IMR-90 (cell line): ENCODE measurements around the gene NPBWR2. TPM values are rescaled to one million over a fixed set of nuclear protein-coding genes. Genes with fewer than 3 reads are reported as not detected.

ENCODE experiments used
- ATAC-seq: fragments of 200-7000 bp; cut with Tn5 transposase; 2 replicates; pipeline ENCODE4 v1.9.1; 2020; ENCODE audit warnings: low read depth, mild to moderate bottlenecking, moderate library complexity
- BruUV-seq: library from RNA; stranded (reverse); fragments of 400-500 nt; replicated peaks from 2 replicates; lab custom pipeline; 2021; lab: Mats Ljungman, UMichigan
- CTCF ChIA-PET: fragments of 300-600 bp; formaldehyde crosslinking; extraction: SDS; loops from one replicate; lab custom pipeline; 2021; ENCODE audit warnings: antibody characterized with exemption; lab: Yijun Ruan, JAX
- POLR2A ChIA-PET: fragments of 300-600 bp; sonication (Branson Sonifier 250); formaldehyde crosslinking; loops from one replicate; lab custom pipeline; 2022; ENCODE audit warnings: antibody characterized with exemption; ENCODE audit not compliant: unreplicated experiment; lab: Charles Lee
- DNase-seq: peaks from one replicate; pipeline ENCODE4 v3.0.0; 2013
- H2AFZ ChIP-seq: replicated peaks from 2 replicates; pipeline ENCODE3; 2013; ENCODE audit warnings: low read length, mild to moderate bottlenecking; ENCODE audit not compliant: poor library complexity
- H2AK5ac ChIP-seq: 2 replicates; pipeline ENCODE4 v1.6.1; 2013; ENCODE audit warnings: low read depth, low read length, inconsistent platforms
- H2AK9ac ChIP-seq: replicated peaks from 2 replicates; pipeline ENCODE3; 2013; ENCODE audit warnings: mild to moderate bottlenecking, low read depth, low read length, moderate library complexity; ENCODE audit not compliant: poor library complexity
- H2BK120ac ChIP-seq: 2 replicates; pipeline ENCODE4 v1.6.1; 2013; ENCODE audit warnings: low read depth, low read length, inconsistent platforms
- H2BK15ac ChIP-seq: 3 replicates; pipeline ENCODE4 v1.6.1; 2013; ENCODE audit warnings: low read depth, low read length, inconsistent platforms
- H2BK20ac ChIP-seq: 2 replicates; pipeline ENCODE4 v1.6.1; 2013; ENCODE audit warnings: low read depth, mild to moderate bottlenecking, inconsistent platforms, low read length, moderate library complexity
- H2BK5ac ChIP-seq: 2 replicates; pipeline ENCODE4 v1.6.1; 2013; ENCODE audit warnings: mild to moderate bottlenecking, low read depth, low read length, inconsistent platforms; ENCODE audit not compliant: poor library complexity, severe bottlenecking
- H3K14ac ChIP-seq: replicated peaks from 2 replicates; pipeline ENCODE4 v1.6.1; 2013; ENCODE audit warnings: low read depth, low read length, inconsistent platforms
- H3K18ac ChIP-seq: 2 replicates; pipeline ENCODE4 v1.6.1; 2013; ENCODE audit warnings: low read depth, low read length, control low read depth
- H3K23ac ChIP-seq: 2 replicates; pipeline ENCODE4 v1.6.1; 2013; ENCODE audit warnings: low read depth, low read length, inconsistent platforms
- H3K27ac ChIP-seq: 2 replicates; pipeline ENCODE4 v1.5.1; 2013; ENCODE audit warnings: mild to moderate bottlenecking, control low read depth, low read length; ENCODE audit not compliant: insufficient read depth
- H3K27me3 ChIP-seq: 2 replicates; pipeline ENCODE4 v1.6.1; 2013; ENCODE audit warnings: low read length; ENCODE audit not compliant: control insufficient read depth, insufficient read depth
- H3K36me3 ChIP-seq: 2 replicates; pipeline ENCODE4 v1.6.1; 2013; ENCODE audit warnings: low read length, mixed read lengths; ENCODE audit not compliant: control insufficient read depth, insufficient read depth
- H3K4ac ChIP-seq: 2 replicates; pipeline ENCODE4 v1.6.1; 2013; ENCODE audit warnings: low read depth, low read length, inconsistent platforms
- H3K4me1 ChIP-seq: 2 replicates; pipeline ENCODE4 v1.6.1; 2013; ENCODE audit warnings: low read length, mixed read lengths; ENCODE audit not compliant: control insufficient read depth, insufficient read depth
- H3K4me2 ChIP-seq: 2 replicates; pipeline ENCODE4 v1.6.1; 2013; ENCODE audit warnings: low read depth, mild to moderate bottlenecking, control low read depth, low read length, moderate library complexity
- H3K4me3 ChIP-seq: 2 replicates; pipeline ENCODE4 v1.5.1; 2013; ENCODE audit warnings: low read depth, mild to moderate bottlenecking, control low read depth, low read length, moderate library complexity; ENCODE audit not compliant: insufficient read depth
- H3K56ac ChIP-seq: 2 replicates; pipeline ENCODE4 v1.6.1; 2013; ENCODE audit warnings: low read length, inconsistent platforms; ENCODE audit not compliant: insufficient read depth; ENCODE audit errors: extremely low read depth
- H3K79me1 ChIP-seq, 2 experiments: 2 replicates each; pipeline ENCODE4 v1.6.1; 2013; ENCODE audit warnings: low read length in 2 of 2, inconsistent platforms in 1 of 2, low read depth in 1 of 2
- H3K9ac ChIP-seq: 2 replicates; pipeline ENCODE4 v1.6.1; 2013; ENCODE audit warnings: low read depth, low read length, control low read depth
- H3K9me1 ChIP-seq: 2 replicates; pipeline ENCODE4 v1.6.1; 2013; ENCODE audit warnings: low read length, inconsistent platforms; ENCODE audit not compliant: insufficient read depth
- H3K9me3 ChIP-seq: 2 replicates; pipeline ENCODE4 v1.6.1; 2013; ENCODE audit warnings: low read length; ENCODE audit not compliant: control insufficient read depth, insufficient read depth
- H4K20me1 ChIP-seq: 2 replicates; pipeline ENCODE4 v1.6.1; 2013; ENCODE audit warnings: low read length, inconsistent platforms; ENCODE audit not compliant: insufficient read depth
- H4K5ac ChIP-seq: 2 replicates; pipeline ENCODE4 v1.6.1; 2013; ENCODE audit warnings: mild to moderate bottlenecking, low read depth, low read length, control low read depth
- H4K8ac ChIP-seq, 2 experiments: 2 replicates each; pipeline ENCODE4 v1.6.1; 2013; ENCODE audit warnings: low read depth in 2 of 2, low read length in 2 of 2, control low read depth in 1 of 2, inconsistent platforms in 1 of 2
- H4K91ac ChIP-seq: 2 replicates; pipeline ENCODE4 v1.6.1; 2013; ENCODE audit warnings: low read depth, low read length, inconsistent platforms; ENCODE audit not compliant: insufficient read depth
- CEBPB ChIP-seq: IDR thresholded peaks from 2 replicates; pipeline ENCODE4 v1.6.1; 2012; ENCODE audit warnings: low read depth, low read length, improper control_type of control experiment
- CHD1 ChIP-seq: IDR thresholded peaks from 2 replicates; pipeline ENCODE4 v1.6.1; 2012; ENCODE audit warnings: low read depth, low read length, improper control_type of control experiment
- FOS ChIP-seq: fragments of 150-350 bp; IDR thresholded peaks from 2 replicates; pipeline ENCODE4 v1.6.1; 2016; ENCODE audit warnings: low read depth, low read length
- MAFK ChIP-seq: IDR thresholded peaks from 2 replicates; pipeline ENCODE4 v1.6.1; 2012; ENCODE audit warnings: low read depth, low read length, improper control_type of control experiment
- MAZ ChIP-seq: IDR thresholded peaks from 2 replicates; pipeline ENCODE4 v1.6.1; 2012; ENCODE audit warnings: low read depth, mild to moderate bottlenecking, low read length, improper control_type of control experiment, moderate library complexity, borderline replicate concordance
- MXI1 ChIP-seq: IDR thresholded peaks from 2 replicates; pipeline ENCODE4 v1.6.1; 2012; ENCODE audit warnings: low read depth, mild to moderate bottlenecking, low read length, moderate library complexity, borderline replicate concordance
- NFE2L2 ChIP-seq: fragments of 150-350 bp; IDR thresholded peaks from 2 replicates; pipeline ENCODE4 v1.6.1; 2016; ENCODE audit warnings: low read depth, mild to moderate bottlenecking, low read length
- POLR2A ChIP-seq: IDR thresholded peaks from 2 replicates; pipeline ENCODE4 v1.6.1; 2012; ENCODE audit warnings: mild to moderate bottlenecking, low read depth, low read length
- RAD21 ChIP-seq: IDR thresholded peaks from 2 replicates; pipeline ENCODE4 v1.6.1; 2012; ENCODE audit warnings: low read length, improper control_type of control experiment
- SMC3 ChIP-seq: fragments of 150-350 bp; IDR thresholded peaks from 2 replicates; pipeline ENCODE4 v1.6.1; 2016; ENCODE audit warnings: low read depth, mild to moderate bottlenecking, antibody characterized with exemption, low read length, moderate library complexity
- WGBS, 2 experiments: methylation state at CpG; one replicate each; pipeline versions ENCODE4 v1.1.5 to v1.1.7; 2013; ENCODE audit warnings: missing lambda C conversion rate in 2 of 2; ENCODE audit not compliant: insufficient read length in 1 of 2; ENCODE audit errors: extremely low coverage in 2 of 2; 5-methylcytosine and 5-hydroxymethylcytosine counted together
- dilution Hi-C: fragments of 300-500 bp; cut with HindIII; formaldehyde crosslinking; loops from one replicate; pipeline ENCODE4 v1.14.3; 2018; ENCODE audit warnings: low sequenced_read_pairs; ENCODE audit not compliant: unreplicated experiment
- in situ Hi-C: fragments of 300-500 bp; cut with MboI; formaldehyde crosslinking; loops from 3 replicates; pipeline ENCODE4 v1.14.3; 2019; ENCODE audit warnings: low sequenced_read_pairs, inconsistent platforms, mixed read lengths
- intact Hi-C: fragments of 100-400 bp; cut with micrococcal nuclease; formaldehyde crosslinking; loops from 2 replicates; pipeline ENCODE4 v1.10.0; 2022
- polyA plus RNA-seq, 3 experiments: library from polyadenylated mRNA; depleted of rRNA; stranded (reverse); fragments of >200 nt; gene quantifications; 2 replicates each; pipeline ENCODE4 v1.2.3, GENCODE V29; 2012; ENCODE audit warnings: low replicate concordance in 1 of 3
- total RNA-seq: library from RNA; depleted of rRNA; stranded (reverse); fragments of >200 nt; gene quantifications from 2 replicates; pipeline ENCODE4 v1.2.3, GENCODE V29; 2012
- TF ChIP-seq, protein P1 (sequence below): fragments of 150-350 bp; IDR thresholded peaks from 2 replicates; pipeline ENCODE4 v1.6.1; 2017; ENCODE audit warnings: mild to moderate bottlenecking, antibody characterized with exemption, low read length, low read depth
- TF ChIP-seq, protein P2 (sequence below): conservative IDR thresholded peaks from 2 replicates; pipeline ENCODE4 v1.5.1; 2012; ENCODE audit warnings: mild to moderate bottlenecking, low read depth, low read length, improper control_type of control experiment

The NPBWR2 gene
- total and polyA plus RNA-seq, 2 of the 4 experiments (the other 2 are of a cell fraction) = not detected

DNA sequence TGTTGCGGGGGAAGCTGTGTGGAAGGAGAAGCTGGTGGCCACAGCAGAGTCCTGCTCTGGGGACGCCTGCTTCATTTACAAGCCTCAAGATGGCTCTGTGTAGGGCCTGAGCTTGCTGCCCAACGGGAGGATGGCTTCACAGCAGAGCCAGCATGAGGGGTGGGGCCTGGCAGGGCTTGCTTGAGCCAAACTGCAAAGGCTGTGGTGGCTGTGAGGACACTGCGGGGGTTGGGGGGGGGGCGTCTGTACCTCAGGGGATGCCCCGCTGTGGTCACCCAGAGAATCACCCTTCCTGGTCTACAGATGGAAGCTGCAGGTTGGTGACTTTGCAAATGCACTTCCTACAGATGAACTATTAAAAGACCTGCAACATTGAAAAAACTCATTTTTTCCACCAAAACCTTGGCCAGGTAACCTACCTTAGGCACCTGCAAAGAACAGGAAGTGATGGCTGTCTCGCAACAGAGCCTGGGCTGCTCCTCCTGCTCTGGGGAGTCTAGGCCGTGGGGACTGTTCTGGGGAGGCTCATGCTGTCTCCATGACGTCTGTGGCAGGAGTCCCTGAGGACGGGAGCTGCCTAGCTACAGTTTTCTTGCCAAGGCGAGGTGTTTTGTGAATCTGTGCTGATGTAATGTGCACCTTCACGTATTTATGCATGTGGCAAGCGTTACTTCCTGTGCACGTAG, 7.3 kb downstream of the NPBWR2 start:
- no peak overlapping the region for H3K23ac ChIP-seq
- intact Hi-C loops = no loop called here
- no peaks in the 10 kb centered on the region for H4K20me1 ChIP-seq
- no peak overlapping the region for H4K8ac ChIP-seq
- no peak overlapping the region for H3K14ac ChIP-seq
- no peak overlapping the region for H3K4me2 ChIP-seq
- H3K4me3 ChIP-seq = no peak overlapping the region
- no peak overlapping the region for H4K5ac ChIP-seq
- in situ Hi-C loops = no loop called here
- H2AK5ac ChIP-seq = no peak overlapping the region
- H2BK15ac ChIP-seq = no peak overlapping the region
- no peak overlapping the region for H3K27ac ChIP-seq
- H3K9me1 ChIP-seq = no peaks in the 10 kb centered on the region
- no peak for ATAC-seq
- H3K56ac ChIP-seq = no peak overlapping the region
- POLR2A ChIA-PET = no interaction called here
- no peak overlapping the region for H3K18ac ChIP-seq
- no peaks in the 10 kb centered on the region for H3K4me1 ChIP-seq
- CTCF ChIA-PET = no interaction called here
- H4K91ac ChIP-seq = no peak overlapping the region
- H2BK120ac ChIP-seq = no peak overlapping the region
- DNase-seq = no peak
- H3K9me3 ChIP-seq = no peaks in the 10 kb centered on the region
- H2AFZ ChIP-seq = no peak overlapping the region
- no peaks in the 10 kb centered on the region for H3K79me1 ChIP-seq
- H3K4ac ChIP-seq = no peak overlapping the region
- H2BK5ac ChIP-seq = no peak overlapping the region
- dilution Hi-C loops = no loop called here
- TF ChIP-seq POLR2A (no peak), CHD1 (no peak), SMC3 (no peak), CEBPB (no peak), MAZ (no peak), FOS (no peak), RAD21 (no peak), MAFK (no peak), MXI1 (no peak), NFE2L2 (no peak)
- TF ChIP-seq, protein P1, sequence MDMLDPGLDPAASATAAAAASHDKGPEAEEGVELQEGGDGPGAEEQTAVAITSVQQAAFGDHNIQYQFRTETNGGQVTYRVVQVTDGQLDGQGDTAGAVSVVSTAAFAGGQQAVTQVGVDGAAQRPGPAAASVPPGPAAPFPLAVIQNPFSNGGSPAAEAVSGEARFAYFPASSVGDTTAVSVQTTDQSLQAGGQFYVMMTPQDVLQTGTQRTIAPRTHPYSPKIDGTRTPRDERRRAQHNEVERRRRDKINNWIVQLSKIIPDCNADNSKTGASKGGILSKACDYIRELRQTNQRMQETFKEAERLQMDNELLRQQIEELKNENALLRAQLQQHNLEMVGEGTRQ = no peak
- TF ChIP-seq, protein P2, sequence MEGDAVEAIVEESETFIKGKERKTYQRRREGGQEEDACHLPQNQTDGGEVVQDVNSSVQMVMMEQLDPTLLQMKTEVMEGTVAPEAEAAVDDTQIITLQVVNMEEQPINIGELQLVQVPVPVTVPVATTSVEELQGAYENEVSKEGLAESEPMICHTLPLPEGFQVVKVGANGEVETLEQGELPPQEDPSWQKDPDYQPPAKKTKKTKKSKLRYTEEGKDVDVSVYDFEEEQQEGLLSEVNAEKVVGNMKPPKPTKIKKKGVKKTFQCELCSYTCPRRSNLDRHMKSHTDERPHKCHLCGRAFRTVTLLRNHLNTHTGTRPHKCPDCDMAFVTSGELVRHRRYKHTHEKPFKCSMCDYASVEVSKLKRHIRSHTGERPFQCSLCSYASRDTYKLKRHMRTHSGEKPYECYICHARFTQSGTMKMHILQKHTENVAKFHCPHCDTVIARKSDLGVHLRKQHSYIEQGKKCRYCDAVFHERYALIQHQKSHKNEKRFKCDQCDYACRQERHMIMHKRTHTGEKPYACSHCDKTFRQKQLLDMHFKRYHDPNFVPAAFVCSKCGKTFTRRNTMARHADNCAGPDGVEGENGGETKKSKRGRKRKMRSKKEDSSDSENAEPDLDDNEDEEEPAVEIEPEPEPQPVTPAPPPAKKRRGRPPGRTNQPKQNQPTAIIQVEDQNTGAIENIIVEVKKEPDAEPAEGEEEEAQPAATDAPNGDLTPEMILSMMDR = no peak
- peaks cover 41% of the 10 kb centered on the region for H3K27me3 ChIP-seq
- H3K36me3 ChIP-seq = no peaks in the 10 kb centered on the region
- H3K9ac ChIP-seq = no peak overlapping the region
- BruUV-seq = no TSS peak
- no peak overlapping the region for H2BK20ac ChIP-seq
- WGBS, 2 experiments = 53% methylated on average over 5 of the region's 14 CpGs; no CpG with 5 or more reads in 1 of the 2 experiments
- no peak overlapping the region for H2AK9ac ChIP-seq
